SK-N-SH treated with all-trans-retinoic acid at 6 μM for 48 hours (cell line): Measurements from ENCODE around the gene PARD3B.

Source experiments
- BACH2 ChIP-seq: fragments of 250-450 bp; sonication (Bioruptor Pico); IDR thresholded peaks from 2 replicates; pipeline ENCODE4 v1.9.0; 2021; ENCODE audit warnings: mild to moderate bottlenecking, borderline replicate concordance
- CSDC2 ChIP-seq: fragments of 250-450 bp; sonication (Bioruptor Pico); IDR thresholded peaks from 2 replicates; pipeline ENCODE4 v1.5.0; 2020; ENCODE audit warnings: mild to moderate bottlenecking, moderate library complexity
- GLIS3 ChIP-seq: fragments of 250-450 bp; sonication (Bioruptor Pico); IDR thresholded peaks from 2 replicates; pipeline ENCODE4 v1.5.0; 2020; ENCODE audit warnings: mild to moderate bottlenecking, moderate library complexity
- ISL1 ChIP-seq: fragments of 250-450 bp; sonication (Bioruptor Pico); IDR thresholded peaks from 2 replicates; pipeline ENCODE4 v2.1.2; 2022; ENCODE audit warnings: mild to moderate bottlenecking, moderate library complexity
- PATZ1 ChIP-seq: fragments of 250-450 bp; sonication (Bioruptor Pico); IDR thresholded peaks from 2 replicates; pipeline ENCODE4 v1.8.0; 2020; ENCODE audit warnings: mild to moderate bottlenecking, moderate library complexity, borderline replicate concordance
- RARB ChIP-seq: fragments of 250-450 bp; sonication (Bioruptor Pico); IDR thresholded peaks from 2 replicates; pipeline ENCODE4 v1.8.0; 2021; ENCODE audit warnings: mild to moderate bottlenecking, moderate library complexity
- SNAI2 ChIP-seq: fragments of 250-450 bp; sonication (Bioruptor Pico); IDR thresholded peaks from 2 replicates; pipeline ENCODE4 v1.5.0; 2020; ENCODE audit warnings: mild to moderate bottlenecking, moderate library complexity
- TOX ChIP-seq: fragments of 250-450 bp; sonication (Bioruptor Pico); IDR thresholded peaks from 2 replicates; pipeline ENCODE4 v1.8.0; 2021; ENCODE audit warnings: mild to moderate bottlenecking, moderate library complexity, borderline replicate concordance
- TSHZ2 ChIP-seq: fragments of 250-450 bp; sonication (Bioruptor Pico); IDR thresholded peaks from 2 replicates; pipeline ENCODE4 v1.5.0; 2020; ENCODE audit warnings: mild to moderate bottlenecking, moderate library complexity
- ZFP3 ChIP-seq: fragments of 250-450 bp; sonication (Bioruptor Pico); IDR thresholded peaks from 2 replicates; pipeline ENCODE4 v1.5.0; 2020; ENCODE audit warnings: mild to moderate bottlenecking, moderate library complexity
- ZNF565 ChIP-seq: fragments of 450-650 bp; formaldehyde crosslinking; conservative IDR thresholded peaks from 2 replicates; pipeline ENCODE4 v1.5.0; 2020; ENCODE audit warnings: low read depth, mild to moderate bottlenecking, moderate library complexity
- ZNF70 ChIP-seq: fragments of 450-650 bp; formaldehyde crosslinking; IDR thresholded peaks from 2 replicates; pipeline ENCODE4 v1.5.0; 2020; ENCODE audit warnings: mild to moderate bottlenecking, moderate library complexity
- ZNF8 ChIP-seq: fragments of 450-650 bp; formaldehyde crosslinking; IDR thresholded peaks from 2 replicates; pipeline ENCODE4 v1.5.0; 2020; ENCODE audit warnings: mild to moderate bottlenecking, moderate library complexity
- TF ChIP-seq, protein P1 (sequence below): fragments of 250-450 bp; sonication (Bioruptor Pico); IDR thresholded peaks from 2 replicates; pipeline ENCODE4 v1.8.0; 2021; ENCODE audit warnings: low read depth, mild to moderate bottlenecking, moderate library complexity, borderline replicate concordance

DNA sequence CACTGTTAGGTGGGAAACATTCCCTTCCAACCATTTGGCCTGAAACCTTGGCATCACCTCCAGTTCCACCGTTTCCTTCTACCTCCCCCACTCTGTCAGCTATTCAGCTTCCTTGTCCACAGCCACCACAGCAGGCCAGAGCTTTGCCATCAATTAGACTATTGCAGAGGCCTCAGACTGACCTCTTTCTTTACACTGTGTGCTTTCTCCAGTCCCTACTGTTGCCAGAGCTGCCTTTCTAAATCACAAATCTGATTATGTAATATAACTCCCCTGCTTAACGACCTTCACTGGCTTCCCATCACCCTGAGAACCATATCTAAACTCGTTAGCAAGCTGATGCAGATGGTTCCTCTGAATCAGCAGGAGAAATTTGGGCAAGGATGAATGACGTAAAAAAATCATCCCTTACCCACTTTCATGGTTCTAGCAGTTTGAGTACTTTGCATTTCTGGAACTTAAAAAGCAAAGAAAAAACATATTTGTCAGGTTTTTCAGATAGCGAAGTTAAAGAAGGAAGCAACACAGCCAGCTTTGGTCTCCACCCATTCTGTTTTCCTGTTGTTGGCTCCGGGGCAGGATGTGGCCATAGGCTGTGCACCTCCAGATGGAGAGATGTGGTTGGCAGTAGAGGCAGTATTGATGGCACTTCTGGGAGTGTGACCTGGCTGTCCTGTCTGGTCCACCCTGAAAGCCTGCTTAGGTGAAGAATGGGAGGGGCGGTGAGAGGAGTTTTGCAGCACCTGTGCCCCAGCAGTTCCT is 422.1 kb downstream of the PARD3B start:
- no peak for TF ChIP-seq PATZ1
- no peak for TF ChIP-seq RARB
- no peak for TF ChIP-seq ISL1 (CRISPR knock-in tag)
- no peak for TF ChIP-seq SNAI2 (CRISPR knock-in tag)
- TF ChIP-seq TOX (CRISPR knock-in tag), result no peak
- no peak for TF ChIP-seq ZNF70 (CRISPR knock-in tag)
- no peak for TF ChIP-seq GLIS3 (CRISPR knock-in tag)
- TF ChIP-seq ZNF565, result no peak
- TF ChIP-seq TSHZ2 (CRISPR knock-in tag), result no peak
- no peak for TF ChIP-seq ZFP3
- TF ChIP-seq, protein P1, sequence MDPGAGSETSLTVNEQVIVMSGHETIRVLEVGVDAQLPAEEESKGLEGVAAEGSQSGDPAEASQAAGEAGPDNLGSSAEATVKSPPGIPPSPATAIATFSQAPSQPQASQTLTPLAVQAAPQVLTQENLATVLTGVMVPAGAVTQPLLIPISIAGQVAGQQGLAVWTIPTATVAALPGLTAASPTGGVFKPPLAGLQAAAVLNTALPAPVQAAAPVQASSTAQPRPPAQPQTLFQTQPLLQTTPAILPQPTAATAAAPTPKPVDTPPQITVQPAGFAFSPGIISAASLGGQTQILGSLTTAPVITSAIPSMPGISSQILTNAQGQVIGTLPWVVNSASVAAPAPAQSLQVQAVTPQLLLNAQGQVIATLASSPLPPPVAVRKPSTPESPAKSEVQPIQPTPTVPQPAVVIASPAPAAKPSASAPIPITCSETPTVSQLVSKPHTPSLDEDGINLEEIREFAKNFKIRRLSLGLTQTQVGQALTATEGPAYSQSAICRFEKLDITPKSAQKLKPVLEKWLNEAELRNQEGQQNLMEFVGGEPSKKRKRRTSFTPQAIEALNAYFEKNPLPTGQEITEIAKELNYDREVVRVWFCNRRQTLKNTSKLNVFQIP, result no peak
- no peak for TF ChIP-seq CSDC2 (CRISPR knock-in tag)
- no peak for TF ChIP-seq ZNF8 (CRISPR knock-in tag)
- TF ChIP-seq BACH2 (CRISPR knock-in tag), result no peak
